CD14-positive monocyte (primary cell): Measurements from ENCODE around the gene TGFA. TPM values are rescaled to one million over a fixed set of nuclear protein-coding genes. Genes with fewer than 3 reads are reported as not detected.

Experiments used
- DNase-seq, 3 donors: peaks; one replicate each; pipeline ENCODE4 v3.0.0-alpha.2; 2011 to 2022
- H2AFZ ChIP-seq: 2 replicates; pipeline ENCODE4 v1.6.0; 2012; ENCODE audit warnings: mild to moderate bottlenecking, low read depth, low read length, inconsistent platforms; ENCODE audit not compliant: insufficient read depth, poor library complexity, severe bottlenecking
- H3K27ac ChIP-seq, 2 donors: 1 replicate in 1 of 2; 2 replicates in 1 of 2; pipeline ENCODE4 v1.5.1; 2012 to 2013; ENCODE audit warnings: low read length in 2 of 2, control low read depth in 1 of 2, inconsistent platforms in 1 of 2, low read depth in 1 of 2, mild to moderate bottlenecking in 1 of 2
- H3K27me3 ChIP-seq, 2 donors: one replicate each; pipeline versions ENCODE4 v1.6.0 to v1.6.1; 2011 to 2013; ENCODE audit warnings: low read length in 2 of 2; ENCODE audit not compliant: control insufficient read depth in 2 of 2, insufficient read depth in 2 of 2
- H3K36me3 ChIP-seq, 2 donors: replicated peaks in 1 of 2; 1 replicate in 1 of 2; 2 replicates in 1 of 2; pipeline versions ENCODE4 v1.5.1 to v1.6.1; 2012 to 2013; ENCODE audit warnings: low read length in 2 of 2, control low read depth in 1 of 2, inconsistent platforms in 1 of 2, mild to moderate bottlenecking in 1 of 2; ENCODE audit not compliant: insufficient read depth in 2 of 2, control insufficient read depth in 1 of 2
- H3K4me1 ChIP-seq, 2 donors: 1 replicate in 1 of 2; 2 replicates in 1 of 2; pipeline versions ENCODE4 v1.5.1 to v1.6.1; 2012 to 2013; ENCODE audit warnings: low read length in 2 of 2, control low read depth in 1 of 2, inconsistent platforms in 1 of 2, mild to moderate bottlenecking in 1 of 2, moderate library complexity in 1 of 2; ENCODE audit not compliant: insufficient read depth in 2 of 2, control insufficient read depth in 1 of 2
- H3K4me2 ChIP-seq: replicated peaks from 2 replicates; pipeline ENCODE3; 2012; ENCODE audit warnings: low read length, moderate library complexity, mild to moderate bottlenecking; ENCODE audit not compliant: poor library complexity, severe bottlenecking; ENCODE audit errors: extremely low read depth
- H3K4me3 ChIP-seq, 3 experiments: fragments of 200-600 bp in 1 of 3; sonication (generic) in 1 of 3; replicated peaks in 1 of 3; 1 replicate in 2 of 3; 2 replicates in 1 of 3; pipeline ENCODE4 v1.5.1; 2011 to 2013; ENCODE audit warnings: low read length in 3 of 3, mild to moderate bottlenecking in 3 of 3, control low read depth in 2 of 3, low read depth in 2 of 3, inconsistent platforms in 1 of 3, moderate library complexity in 1 of 3
- H3K79me2 ChIP-seq: 2 replicates; pipeline ENCODE4 v1.6.0; 2012; ENCODE audit warnings: mild to moderate bottlenecking, control low read depth, inconsistent platforms, low read length, moderate library complexity; ENCODE audit not compliant: insufficient read depth
- H3K9ac ChIP-seq: 2 replicates; pipeline ENCODE4 v1.6.0; 2017; ENCODE audit warnings: low read length, mild to moderate bottlenecking; ENCODE audit not compliant: insufficient read depth, poor library complexity, severe bottlenecking
- H3K9me3 ChIP-seq, 2 donors: replicated peaks in 1 of 2; 1 replicate in 1 of 2; 2 replicates in 1 of 2; pipeline versions ENCODE4 v1.5.1 to v1.6.1; 2012 to 2013; ENCODE audit warnings: low read length in 2 of 2, control low read depth in 1 of 2; ENCODE audit not compliant: control insufficient read depth in 1 of 2, insufficient read depth in 1 of 2
- H4K20me1 ChIP-seq: 2 replicates; pipeline ENCODE4 v1.6.0; 2012; ENCODE audit warnings: mild to moderate bottlenecking, low read length, control low read depth, moderate library complexity; ENCODE audit not compliant: insufficient read depth
- H3K27ac Mint-ChIP-seq, 7 donors: one replicate each; pipeline ENCODE4 v1.8.0; 2020; ENCODE audit warnings: mild to moderate bottlenecking in 7 of 7, mixed read lengths in 7 of 7, moderate library complexity in 6 of 7, inconsistent platforms in 2 of 7
- H3K27me3 Mint-ChIP-seq, 3 donors: one replicate each; pipeline ENCODE4 v1.8.0; 2021 to 2022; ENCODE audit warnings: low read depth in 3 of 3, mild to moderate bottlenecking in 3 of 3, mixed read lengths in 3 of 3, moderate library complexity in 3 of 3, inconsistent platforms in 1 of 3
- H3K36me3 Mint-ChIP-seq, 2 donors: one replicate each; pipeline ENCODE4 v1.8.0; 2020; ENCODE audit warnings: mixed read lengths in 2 of 2, inconsistent platforms in 1 of 2, mild to moderate bottlenecking in 1 of 2
- H3K4me1 Mint-ChIP-seq: one replicate; pipeline ENCODE4 v1.8.0; 2020; ENCODE audit warnings: mild to moderate bottlenecking, mixed read lengths
- H3K4me3 Mint-ChIP-seq, 2 donors: one replicate each; pipeline ENCODE4 v1.8.0; 2020; ENCODE audit warnings: mild to moderate bottlenecking in 2 of 2, mixed read lengths in 2 of 2, moderate library complexity in 1 of 2
- H3K9me3 Mint-ChIP-seq, 7 donors: one replicate each; pipeline ENCODE4 v1.8.0; 2020 to 2022; ENCODE audit warnings: mixed read lengths in 7 of 7, mild to moderate bottlenecking in 6 of 7, moderate library complexity in 6 of 7, inconsistent platforms in 2 of 7
- CTCF ChIP-seq: fragments of 200-600 bp; IDR thresholded peaks from one replicate; pipeline ENCODE4 v1.8.0; 2022; ENCODE audit warnings: antibody characterized with exemption, mild to moderate bottlenecking
- WGBS: methylation state at CpG from one replicate; pipeline ENCODE4 v1.1.5; 2013; ENCODE audit warnings: missing lambda C conversion rate; ENCODE audit not compliant: insufficient coverage; 5-methylcytosine and 5-hydroxymethylcytosine counted together
- intact Hi-C, 2 donors: fragments of 100-400 bp; cut with micrococcal nuclease; formaldehyde crosslinking; loops; one replicate each; pipeline versions ENCODE4 v1.15.0 to v1.15.1; 2023
- polyA plus RNA-seq, 3 donors: library from polyadenylated mRNA; depleted of rRNA in 1 of 3; unstranded in 2 of 3; stranded (reverse) in 1 of 3; fragments of 300-500 nt in 2 of 3; fragments of >200 nt in 1 of 3; fragmentation: Illumina TruSeq in 2 of 3; gene quantifications; 1 replicate in 2 of 3; 2 replicates in 1 of 3; pipeline ENCODE4 v1.2.3, GENCODE V29; 2012 to 2021

Gene TGFA
- polyA plus RNA-seq, 3 donors: 1.7 to 2.5 (median 1.7) TPM

DNA sequence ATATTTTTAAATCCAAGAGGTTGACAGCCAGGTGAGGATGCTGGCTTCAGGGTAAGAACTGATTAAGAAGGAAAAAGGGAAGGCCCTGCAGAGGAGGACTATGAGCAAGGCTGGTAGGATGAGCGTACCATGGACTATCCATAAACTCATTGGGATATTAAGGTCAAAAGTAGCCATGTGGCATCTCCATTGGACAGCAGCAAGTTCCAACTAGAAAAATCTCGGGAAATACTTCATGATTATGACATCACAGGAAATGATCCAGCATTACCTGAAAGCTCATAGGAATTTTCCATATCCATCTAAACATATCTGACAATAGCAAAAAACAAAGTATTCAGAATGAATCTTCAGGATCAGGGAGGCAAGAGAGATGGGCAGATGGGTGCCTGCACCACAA, 34.2 kb downstream of the TGFA start:
- Histone ChIP-seq H3K79me2 (no peaks in the 10 kb centered on the region), H3K36me3 (no peaks in the 10 kb centered on the region), H2AFZ (no peak overlapping the region), H3K9ac (no peak overlapping the region), H3K27me3 (no peaks in the 10 kb centered on the region), H4K20me1 (no peaks in the 10 kb centered on the region), H3K4me3 (no peak overlapping the region), H3K27ac (no peak overlapping the region), H3K4me1 (peaks cover 54 to 57% of the 10 kb centered on the region in 2 donors), H3K4me2 (no peak overlapping the region), H3K9me3 (no peaks in the 10 kb centered on the region)
- Mint-ChIP-seq H3K4me1 (peaks cover 51% of the 10 kb centered on the region), H3K4me3 (no peak overlapping the region), H3K36me3 (peaks cover 0 to 4% of the 10 kb centered on the region in 2 donors), H3K27ac (no peak overlapping the region), H3K9me3 (peaks cover 0 to 2% (median 0%) of the 10 kb centered on the region in 7 donors), H3K27me3 (no peaks in the 10 kb centered on the region)
- DNase-seq: no peak
- WGBS: 100% methylated on average over 1 of the region's 2 CpGs
- TF ChIP-seq CTCF: no peak
- intact Hi-C loops: no loop called here

DNA sequence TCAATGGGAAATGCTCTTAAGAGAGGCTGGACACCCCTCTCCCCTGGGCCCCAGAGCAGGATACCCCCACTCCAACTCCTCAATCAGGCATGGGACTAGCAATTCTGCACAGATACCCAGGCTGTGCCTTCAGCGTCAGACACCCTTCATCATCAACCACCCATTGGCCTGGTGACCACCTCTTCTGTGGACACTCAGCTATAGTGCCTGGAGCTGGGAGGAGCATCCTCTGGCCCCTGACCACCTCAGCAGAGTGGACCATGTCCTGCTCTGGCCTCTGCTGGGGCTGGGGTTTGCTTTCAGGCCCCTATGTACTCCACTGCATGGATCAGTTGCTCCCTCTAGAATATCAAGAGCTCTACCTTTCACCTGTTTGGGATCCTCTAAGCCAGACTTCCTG, 35.1 kb downstream of the TGFA start:
- no peak overlapping the region for H3K9ac ChIP-seq
- H3K4me1 Mint-ChIP-seq: peaks cover 42% of the 10 kb centered on the region
- H3K4me1 ChIP-seq: peaks cover 45 to 48% of the 10 kb centered on the region in 2 donors
- H3K27me3 ChIP-seq: no peaks in the 10 kb centered on the region
- H3K4me2 ChIP-seq: no peak overlapping the region
- WGBS: 100% methylated on average over 1 of the region's 1 CpG
- H3K27ac Mint-ChIP-seq: no peak overlapping the region
- no peaks in the 10 kb centered on the region for H3K36me3 ChIP-seq
- no peaks in the 10 kb centered on the region for H4K20me1 ChIP-seq
- no peak overlapping the region for H2AFZ ChIP-seq
- H3K27me3 Mint-ChIP-seq: peaks cover 0 to 2% (median 0%) of the 10 kb centered on the region in 3 donors
- DNase-seq: no peak
- H3K9me3 Mint-ChIP-seq: peaks cover 0 to 2% (median 0%) of the 10 kb centered on the region in 7 donors
- intact Hi-C loops: no loop called here
- no peak overlapping the region for H3K4me3 ChIP-seq
- H3K27ac ChIP-seq: no peak overlapping the region
- peaks cover 0 to 3% of the 10 kb centered on the region in 2 donors for H3K36me3 Mint-ChIP-seq
- no peaks in the 10 kb centered on the region for H3K79me2 ChIP-seq
- TF ChIP-seq CTCF: no peak
- no peaks in the 10 kb centered on the region for H3K9me3 ChIP-seq
- no peak overlapping the region for H3K4me3 Mint-ChIP-seq
